ENCODE measurements around the gene RNASE9. TPM values are rescaled to one million over a fixed set of nuclear protein-coding genes. Genes with fewer than 3 reads are reported as not detected.
"Not testable (repeated sequence)": the region's sequence is repeated elsewhere in the genome, so short reads cannot be mapped to it uniquely, and the experiment has no call there.

RNASE9 gene
- polyA plus RNA-seq, 3 donors, result not detected

DNA sequence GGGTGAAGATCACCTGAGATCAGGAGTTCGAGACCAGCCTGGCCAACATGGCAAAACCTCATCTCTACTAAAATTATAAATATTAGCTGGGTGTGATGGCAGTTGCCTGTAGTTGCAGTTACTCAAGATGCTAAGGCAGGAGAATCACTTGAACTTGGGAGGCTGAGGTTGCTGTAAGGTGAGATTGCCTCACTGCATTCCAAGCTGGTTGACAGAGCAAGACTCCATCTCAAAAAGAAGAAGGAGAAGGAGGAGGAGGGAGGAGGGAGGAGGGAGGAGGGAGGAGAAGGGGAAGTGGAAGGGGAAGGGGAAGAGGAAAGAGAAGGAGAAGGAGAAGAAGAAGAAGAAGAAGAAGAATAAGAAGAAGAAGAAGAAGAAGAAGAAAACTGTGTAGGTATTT is 38.5 kb downstream of the RNASE9 start:
- no peak for DNase-seq

DNA sequence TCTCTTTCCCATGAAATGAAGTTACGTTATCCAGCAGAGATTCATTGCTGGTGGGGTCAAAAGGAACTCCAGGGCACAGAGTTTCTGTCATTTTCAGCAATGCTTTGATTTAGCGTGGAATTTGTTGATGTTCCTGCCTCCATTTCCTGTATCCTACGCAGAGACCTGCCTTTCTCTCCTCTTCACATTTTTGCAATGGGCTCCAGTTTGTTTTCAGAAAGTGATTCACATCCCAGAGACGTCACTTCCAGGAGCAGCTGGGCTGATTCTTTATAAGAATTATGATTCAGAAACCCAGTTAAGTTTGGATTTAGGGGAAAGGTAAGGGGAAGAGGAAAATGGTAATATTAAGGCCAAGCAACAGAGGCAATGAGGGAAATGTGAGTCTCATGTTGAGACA is 43.9 kb downstream of the RNASE9 start:
- no peak for DNase-seq

DNA sequence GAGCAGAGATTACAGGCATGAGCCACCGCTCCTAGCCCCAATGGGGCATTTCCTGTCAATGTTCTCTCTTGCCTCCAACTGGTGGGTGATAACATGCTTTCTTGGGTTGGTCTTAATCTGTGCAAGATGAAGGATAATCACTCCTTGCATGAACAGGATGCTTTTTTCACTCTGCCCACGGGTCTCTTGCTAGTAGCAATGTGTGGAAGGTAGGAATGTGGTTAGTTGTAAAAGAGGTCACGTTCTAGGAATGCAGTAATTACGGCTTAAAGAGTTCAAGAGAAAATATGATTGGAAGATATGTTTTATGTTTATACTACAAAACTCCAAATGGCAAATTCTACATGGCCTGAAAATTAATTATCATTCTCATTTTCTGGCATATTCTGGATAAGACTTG is 45.0 kb downstream of the RNASE9 start:
- no peak for DNase-seq

DNA sequence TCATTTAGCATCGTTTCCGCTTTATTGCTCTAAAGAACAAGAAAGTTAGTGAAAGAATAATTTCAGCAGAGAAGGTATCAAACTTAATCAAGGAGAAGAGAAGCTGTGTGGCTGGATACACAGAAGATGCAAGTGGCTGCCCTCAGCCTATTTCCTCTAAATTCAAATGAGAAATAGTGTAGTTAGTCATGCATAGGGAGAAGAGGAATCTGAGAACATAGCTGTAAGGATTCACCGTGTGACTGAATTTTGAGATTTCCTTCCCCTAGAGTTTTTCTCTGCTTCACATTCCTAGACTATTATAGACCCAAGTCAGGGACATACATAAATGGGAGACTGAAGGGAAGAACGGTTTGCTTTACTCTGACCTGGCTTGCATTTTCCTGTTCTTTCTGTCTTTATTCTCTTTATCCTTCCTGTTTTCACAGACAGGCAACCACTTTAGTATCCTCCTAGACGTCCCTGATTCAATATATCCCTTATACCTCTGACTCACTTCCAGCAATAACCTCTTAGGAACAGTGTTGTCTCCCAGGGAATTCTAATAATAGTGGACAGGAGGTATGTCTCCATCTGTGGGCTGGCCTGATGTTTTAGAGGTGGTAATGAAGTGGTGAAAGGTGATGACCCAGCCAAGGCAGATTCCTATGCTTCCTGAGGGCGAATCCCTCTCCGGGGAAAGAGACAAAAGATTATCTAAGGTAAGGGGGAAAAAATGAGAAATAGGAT is 48.5 kb downstream of the RNASE9 start:
- no peak for DNase-seq

DNA sequence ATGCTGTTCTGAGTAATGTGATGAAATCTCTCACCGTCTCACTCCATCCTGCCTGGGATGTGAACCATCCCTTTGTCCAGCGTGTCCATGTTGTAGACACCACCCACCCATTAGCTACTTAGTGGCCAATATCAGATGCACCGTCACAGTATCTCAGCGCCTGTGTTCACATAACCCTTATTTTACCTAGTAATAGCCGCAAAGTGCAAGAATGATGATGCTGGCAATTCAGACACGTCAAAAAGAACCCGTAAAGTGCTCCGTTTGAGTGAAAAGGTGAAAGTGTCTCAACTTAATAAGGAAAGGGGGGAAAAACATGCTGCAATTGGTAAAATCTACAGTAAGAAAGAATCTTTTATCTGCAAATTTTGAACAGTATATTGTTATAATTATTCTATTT is 52.5 kb downstream of the RNASE9 start:
- no peak for DNase-seq

DNA sequence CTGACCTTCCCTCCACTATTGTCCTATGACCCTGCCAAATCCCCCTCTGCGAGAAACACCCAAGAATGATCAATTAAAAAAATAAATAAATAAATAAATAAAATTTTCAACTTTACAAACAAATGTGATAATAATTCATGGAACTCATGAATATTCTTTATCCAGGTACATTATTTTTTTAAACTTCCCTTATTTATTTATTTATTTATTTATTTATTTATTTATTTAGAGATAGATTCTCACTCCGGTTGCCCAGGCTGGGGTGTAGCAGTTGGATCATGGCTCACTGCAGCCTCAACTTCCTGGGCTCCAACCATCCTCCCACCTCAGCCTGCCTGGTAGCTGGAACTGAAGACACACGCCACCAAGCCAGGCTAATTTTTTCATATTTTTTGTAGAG is 53.3 kb downstream of the RNASE9 start:
- DNase-seq, result not testable (repeated sequence)

DNA sequence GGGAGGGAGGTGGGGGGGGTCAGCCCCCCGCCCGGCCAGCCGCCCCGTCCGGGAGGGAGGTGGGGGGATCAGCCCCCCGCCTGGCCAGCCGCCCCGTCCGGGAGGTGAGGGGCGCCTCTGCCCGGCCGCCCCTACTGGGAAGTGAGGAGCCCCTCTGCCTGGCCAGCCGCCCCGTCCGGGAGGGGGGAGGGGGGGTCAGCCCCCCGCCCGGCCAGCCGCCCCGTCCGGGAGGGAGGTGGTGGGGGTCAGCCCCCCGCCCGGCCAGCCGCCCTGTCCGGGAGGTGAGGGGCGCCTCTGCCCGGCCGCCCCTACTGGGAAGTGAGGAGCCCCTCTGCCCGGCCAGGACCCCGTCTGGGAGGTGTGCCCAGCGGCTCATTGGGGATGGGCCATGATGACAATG is 54.1 kb downstream of the RNASE9 start:
- DNase-seq, result not testable (repeated sequence)

DNA sequence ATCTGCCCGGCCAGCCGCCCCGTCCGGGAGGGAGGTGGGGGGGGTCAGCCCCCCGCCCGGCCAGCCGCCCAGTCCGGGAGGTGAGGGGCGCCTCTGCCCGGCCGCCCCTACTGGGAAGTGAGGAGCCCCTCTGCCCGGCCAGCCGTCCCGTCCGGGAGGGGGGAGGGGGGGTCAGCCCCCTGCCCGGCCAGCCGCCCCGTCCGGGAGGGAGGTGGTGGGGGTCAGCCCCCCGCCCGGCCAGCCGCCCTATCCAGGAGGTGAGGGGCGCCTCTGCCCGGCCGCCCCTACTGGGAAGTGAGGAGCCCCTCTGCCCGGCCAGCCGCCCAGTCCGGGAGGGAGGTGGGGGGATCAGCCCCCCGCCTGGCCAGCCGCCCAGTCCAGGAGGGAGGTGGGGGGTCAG is 54.6 kb downstream of the RNASE9 start:
- DNase-seq, result not testable (repeated sequence)

Other genes with a start within 250 kb of the RNASE9 start
- 100 to 1,000 TPM in 2 of 3 donors, 10 to 100 TPM in 1; 97.9 to 130 (median 105) TPM for gene CCNB1IP1, start 227.8 kb downstream of the RNASE9 start, polyA plus RNA-seq (ENCODE audit: insufficient read length in 3 of 3)
- gene PARP2, start 217.4 kb downstream of the RNASE9 start, polyA plus RNA-seq (ENCODE audit: insufficient read length in 3 of 3), result 10 to 100 TPM; 47.7 to 60.8 (median 57.6) TPM
- gene TEP1, start 147.5 kb downstream of the RNASE9 start, polyA plus RNA-seq (ENCODE audit: insufficient read length in 3 of 3), result 10 to 100 TPM; 17.7 to 22.1 (median 19.9) TPM
- under 1 TPM; 0.27 to 0.88 (median 0.56) TPM for gene KLHL33, start 124.9 kb downstream of the RNASE9 start, polyA plus RNA-seq (ENCODE audit: insufficient read length in 3 of 3)
- 10 to 100 TPM; 48.5 to 87.7 (median 78.9) TPM for gene OSGEP, start 106.2 kb downstream of the RNASE9 start, polyA plus RNA-seq (ENCODE audit: insufficient read length in 3 of 3)
- 100 to 1,000 TPM; 318 to 336 (median 334) TPM for gene APEX1, start 105.8 kb downstream of the RNASE9 start, polyA plus RNA-seq (ENCODE audit: insufficient read length in 3 of 3)
- gene PIP4P1, start 99.6 kb downstream of the RNASE9 start, polyA plus RNA-seq (ENCODE audit: insufficient read length in 3 of 3), result 10 to 100 TPM; 33.9 to 37.6 (median 35.3) TPM
- gene PNP, start 91.6 kb downstream of the RNASE9 start, polyA plus RNA-seq (ENCODE audit: insufficient read length in 3 of 3), result 10 to 100 TPM; 67.6 to 80.2 (median 78.8) TPM
- gene RNASE10, start 55.5 kb downstream of the RNASE9 start, polyA plus RNA-seq (ENCODE audit: insufficient read length in 3 of 3), result under 1 TPM in 1 of 3 donors, not detected in 2; 0.23 TPM
- not detected for gene RNASE11, start 27.0 kb upstream of the RNASE9 start, polyA plus RNA-seq (ENCODE audit: insufficient read length in 3 of 3)
- not detected for gene RNASE12, start 30.3 kb upstream of the RNASE9 start, polyA plus RNA-seq (ENCODE audit: insufficient read length in 3 of 3)
- gene OR6S1, start 80.6 kb upstream of the RNASE9 start, polyA plus RNA-seq (ENCODE audit: insufficient read length in 3 of 3), result not detected
- 1 to 10 TPM; 1.3 to 4.4 (median 2.4) TPM for gene RNASE4, start 123.5 kb upstream of the RNASE9 start, polyA plus RNA-seq (ENCODE audit: insufficient read length in 3 of 3)
- gene ANG, start 127.7 kb upstream of the RNASE9 start, polyA plus RNA-seq (ENCODE audit: insufficient read length in 3 of 3), result 1 to 10 TPM; 2.7 to 4.2 (median 3.4) TPM
- gene EDDM3A, start 184.8 kb upstream of the RNASE9 start, polyA plus RNA-seq (ENCODE audit: insufficient read length in 3 of 3), result under 1 TPM in 2 of 3 donors, not detected in 1; 0.21 to 0.31 TPM
- gene EDDM3B, start 207.4 kb upstream of the RNASE9 start, polyA plus RNA-seq (ENCODE audit: insufficient read length in 3 of 3), result under 1 TPM in 1 of 3 donors, not detected in 2; 0.19 TPM
- gene RNASE6, start 220.2 kb upstream of the RNASE9 start, polyA plus RNA-seq (ENCODE audit: insufficient read length in 3 of 3), result 1 to 10 TPM; 5.2 to 6.8 (median 5.3) TPM
- gene RNASE1, start 241.8 kb upstream of the RNASE9 start, polyA plus RNA-seq (ENCODE audit: insufficient read length in 3 of 3), result 100 to 1,000 TPM; 127 to 202 (median 145) TPM

Measured in renal pelvis (tissue), 4 donors.